Right atrium auricular region (tissue), 2 donors: ENCODE results near the gene PLCL1. TPM values are rescaled to one million over a fixed set of nuclear protein-coding genes. Genes with fewer than 3 reads are reported as not detected.

Experiments used
- DNase-seq: peaks from one replicate; pipeline ENCODE4 v3.0.0-alpha.2; 2019; ENCODE audit warnings: low spot score
- H3K27ac ChIP-seq, 2 donors: fragments of 200-600 bp; sonication (generic); 1 replicate in 1 of 2; 2 replicates in 1 of 2; pipeline ENCODE4 v1.5.1; 2016 to 2019
- H3K27me3 ChIP-seq, 2 donors: fragments of 200-600 bp; sonication (generic); one replicate each; pipeline versions ENCODE4 v1.5.1 to v1.6.0; 2017 to 2019
- H3K36me3 ChIP-seq: fragments of 200-600 bp; sonication (generic); one replicate; pipeline ENCODE4 v1.5.1; 2016
- H3K4me1 ChIP-seq, 2 donors: fragments of 200-600 bp; sonication (generic); one replicate each; pipeline versions ENCODE4 v1.5.1 to v1.6.0; 2017 to 2019
- H3K4me3 ChIP-seq, 2 donors: fragments of 200-600 bp; sonication (generic); 1 replicate in 1 of 2; 2 replicates in 1 of 2; pipeline ENCODE4 v1.5.1; 2017 to 2019; ENCODE audit warnings: mild to moderate bottlenecking in 1 of 2, moderate library complexity in 1 of 2
- H3K9me3 ChIP-seq, 2 donors: fragments of 200-600 bp; sonication (generic); one replicate each; pipeline ENCODE4 v1.5.1; 2019
- CTCF ChIP-seq, 2 donors: fragments of 200-600 bp; sonication (generic); IDR thresholded peaks; one replicate each; pipeline ENCODE4 v1.5.1; 2019; ENCODE audit warnings: antibody characterized with exemption in 2 of 2
- total RNA-seq, 2 donors: library from RNA; depleted of rRNA; stranded (reverse); fragments of >200 nt; gene quantifications; one replicate each; pipeline ENCODE4 v1.1.0, GENCODE V29; 2016

Gene PLCL1
- total RNA-seq, 2 donors from 2014 or later = 26.8 to 32.0 TPM

GRCh38 chr2:198097630-198098029, 293.2 kb downstream of the PLCL1 start:
- H3K4me3 ChIP-seq = no peak overlapping the region
- H3K27me3 ChIP-seq = no peaks in the 10 kb centered on the region
- DNase-seq = no peak
- no peak for TF ChIP-seq CTCF (IDR thresholded peaks at IDR 0.05)
- H3K9me3 ChIP-seq = no peaks in the 10 kb centered on the region
- no peaks in the 10 kb centered on the region for H3K36me3 ChIP-seq
- H3K4me1 ChIP-seq = peaks cover 0 to 27% of the 10 kb centered on the region in 2 donors
- no peak overlapping the region for H3K27ac ChIP-seq

GRCh38 chr2:198098386-198098785, 294.0 kb downstream of the PLCL1 start:
- H3K4me3 ChIP-seq = no peak overlapping the region
- no peaks in the 10 kb centered on the region for H3K9me3 ChIP-seq
- H3K27me3 ChIP-seq = no peaks in the 10 kb centered on the region
- no peak for DNase-seq
- H3K36me3 ChIP-seq = no peaks in the 10 kb centered on the region
- no peak for TF ChIP-seq CTCF (IDR thresholded peaks at IDR 0.05)
- peaks cover 0 to 34% of the 10 kb centered on the region in 2 donors for H3K4me1 ChIP-seq
- no peak overlapping the region for H3K27ac ChIP-seq

GRCh38 chr2:198098918-198099317, 294.5 kb downstream of the PLCL1 start:
- Histone ChIP-seq H3K27ac (no peak overlapping the region), H3K27me3 (no peaks in the 10 kb centered on the region), H3K4me3 (no peak overlapping the region), H3K4me1 (peaks cover 0 to 35% of the 10 kb centered on the region in 2 donors), H3K9me3 (no peaks in the 10 kb centered on the region), H3K36me3 (no peaks in the 10 kb centered on the region)
- no peak for DNase-seq
- no peak for TF ChIP-seq CTCF (IDR thresholded peaks at IDR 0.05)

GRCh38 chr2:198100346-198100745, 296.0 kb downstream of the PLCL1 start:
- no peak overlapping the region for H3K27ac ChIP-seq
- no peak for TF ChIP-seq CTCF (IDR thresholded peaks at IDR 0.05)
- no peak for DNase-seq

GRCh38 chr2:198101688-198102087, 297.3 kb downstream of the PLCL1 start:
- Histone ChIP-seq H3K27ac (no peak overlapping the region), H3K9me3 (no peaks in the 10 kb centered on the region), H3K4me1 (peaks cover 0 to 33% of the 10 kb centered on the region in 2 donors), H3K27me3 (no peaks in the 10 kb centered on the region), H3K4me3 (no peak overlapping the region), H3K36me3 (no peaks in the 10 kb centered on the region)
- no peak for DNase-seq
- TF ChIP-seq CTCF (IDR thresholded peaks at IDR 0.05) = no peak

More at GRCh38 chr2:198100346-198100745, 296.0 kb downstream of the PLCL1 start:
- peaks cover 0 to 35% of the 10 kb centered on the region in 2 donors for H3K4me1 ChIP-seq
- no peaks in the 10 kb centered on the region for H3K36me3 ChIP-seq
- no peaks in the 10 kb centered on the region for H3K9me3 ChIP-seq
- H3K27me3 ChIP-seq = no peaks in the 10 kb centered on the region
- H3K4me3 ChIP-seq = no peak overlapping the region

GRCh38 chr2:198102120-198102519, 297.7 kb downstream of the PLCL1 start:
- no peaks in the 10 kb centered on the region for H3K9me3 ChIP-seq
- no peak overlapping the region for H3K4me3 ChIP-seq
- H3K27ac ChIP-seq = peak overlapping the region in 1 of 2 donors; percentile 32
- no peak for TF ChIP-seq CTCF (IDR thresholded peaks at IDR 0.05)
- H3K27me3 ChIP-seq = no peaks in the 10 kb centered on the region
- no peak for DNase-seq
- no peaks in the 10 kb centered on the region for H3K36me3 ChIP-seq
- H3K4me1 ChIP-seq = peaks cover 0 to 29% of the 10 kb centered on the region in 2 donors
